HepG2 (cell line): Measurements from ENCODE around the gene MFN2. TPM values are rescaled to one million over a fixed set of nuclear protein-coding genes. Genes with fewer than 3 reads are reported as not detected.

Source experiments
- ATAC-seq: fragments of 200-7000 bp; cut with Tn5 transposase; 3 replicates; pipeline ENCODE4 v1.9.1; 2020; ENCODE audit warnings: mild to moderate bottlenecking, moderate library complexity
- BruUV-seq: library from RNA; stranded (reverse); fragments of 400-500 nt; replicated peaks from 2 replicates; lab custom pipeline; 2021; lab: Mats Ljungman, UMichigan
- CTCF ChIA-PET: fragments of 300-600 bp; formaldehyde crosslinking; extraction: SDS; loops from one replicate; lab custom pipeline; 2021; ENCODE audit warnings: low total read pairs, inconsistent platforms, low intra/inter-chr PET ratio; lab: Yijun Ruan, JAX
- POLR2A ChIA-PET: fragments of 350-600 bp; sonication (Branson Sonifier 250); formaldehyde crosslinking; loops from one replicate; lab custom pipeline; 2020; ENCODE audit warnings: antibody characterized with exemption, inconsistent platforms; lab: Yijun Ruan, JAX
- DNase-seq: peaks from one replicate; pipeline ENCODE4 v3.0.0-alpha.2; 2015; ENCODE audit warnings: low spot score
- FAIRE-seq: peaks from 3 replicates; lab custom pipeline; 2011; peaks lifted over from hg19 to GRCh38; lab: Jason Lieb, UNC
- H2AFZ ChIP-seq: one replicate; pipeline ENCODE4 v1.6.1; 2011; ENCODE audit warnings: low read length, inconsistent platforms
- H3K27ac ChIP-seq: fragments of 300-600 bp; 3 replicates; pipeline ENCODE4 v1.8.0; 2011; ENCODE audit warnings: mixed run types, mild to moderate bottlenecking, mixed read lengths, low read length, inconsistent platforms; ENCODE audit not compliant: insufficient read depth; ENCODE audit errors: extremely low read length
- H3K27me3 ChIP-seq, 2 experiments: fragments of 200-600 bp in 1 of 2; 2 replicates in 1 of 2; 3 replicates in 1 of 2; pipeline versions ENCODE4 v1.6.0 to v1.8.0; 2011; ENCODE audit warnings: low read length in 2 of 2, mild to moderate bottlenecking in 2 of 2, moderate library complexity in 2 of 2, inconsistent platforms in 1 of 2; ENCODE audit not compliant: insufficient read depth in 2 of 2, control insufficient read depth in 1 of 2
- H3K36me3 ChIP-seq, 2 experiments: fragments of 200-600 bp in 1 of 2; replicated peaks in 1 of 2; 2 replicates in 1 of 2; 3 replicates in 1 of 2; pipeline versions ENCODE4 v1.5.1 to v1.8.0; 2011; ENCODE audit warnings: low read length in 2 of 2, inconsistent platforms in 1 of 2; ENCODE audit not compliant: insufficient read depth in 2 of 2, control insufficient read depth in 1 of 2
- H3K4me1 ChIP-seq: 2 replicates; pipeline ENCODE4 v1.5.1; 2012; ENCODE audit warnings: low read length, inconsistent platforms; ENCODE audit not compliant: insufficient read depth
- H3K4me2 ChIP-seq: 2 replicates; pipeline ENCODE4 v1.6.0; 2011; ENCODE audit warnings: low read depth, low read length, inconsistent platforms
- H3K4me3 ChIP-seq, 3 experiments: fragments of 200-600 bp in 1 of 3; sonication (generic), shearing (Covaris generic) in 1 of 3; replicated peaks in 1 of 3; 2 replicates each; pipeline ENCODE4 v1.5.1; 2011 to 2016; ENCODE audit warnings: low read length in 3 of 3, inconsistent platforms in 2 of 3, low read depth in 2 of 3, mild to moderate bottlenecking in 2 of 3, control low read depth in 1 of 3, mixed read lengths in 1 of 3; ENCODE audit not compliant: insufficient read depth in 1 of 3
- H3K79me2 ChIP-seq: one replicate; pipeline ENCODE4 v1.6.1; 2011; ENCODE audit warnings: low read length, inconsistent platforms; ENCODE audit not compliant: insufficient read depth
- H3K9ac ChIP-seq: 2 replicates; pipeline ENCODE4 v1.6.0; 2011; ENCODE audit warnings: mild to moderate bottlenecking, low read depth, low read length, inconsistent platforms; ENCODE audit not compliant: insufficient read depth
- H3K9me3 ChIP-seq: 2 replicates; pipeline ENCODE4 v1.5.1; 2012; ENCODE audit warnings: mild to moderate bottlenecking, low read length
- H4K20me1 ChIP-seq: 2 replicates; pipeline ENCODE4 v1.6.0; 2011; ENCODE audit warnings: inconsistent platforms, mild to moderate bottlenecking, low read length, moderate library complexity; ENCODE audit not compliant: insufficient read depth
- CBX5 ChIP-seq: sonication (generic); formaldehyde crosslinking; IDR thresholded peaks from 2 replicates; pipeline ENCODE4 v1.4.0; 2020; ENCODE audit warnings: missing genetic modification reagents, borderline replicate concordance
- CCAR2 ChIP-seq: fragments of 200-400 bp; formaldehyde crosslinking; optimal IDR thresholded peaks from 2 replicates; pipeline ENCODE3; 2018; ENCODE audit warnings: low read depth, mild to moderate bottlenecking, low read length, moderate library complexity
- FOXC1 ChIP-seq: sonication (generic); formaldehyde crosslinking; IDR thresholded peaks from 2 replicates; pipeline ENCODE4 v1.8.0; 2022; ENCODE audit warnings: mild to moderate bottlenecking, missing genetic modification reagents, borderline replicate concordance
- KDM5B ChIP-seq: sonication (generic); formaldehyde crosslinking; IDR thresholded peaks from 2 replicates; pipeline ENCODE4 v1.4.0; 2020; ENCODE audit warnings: missing genetic modification reagents, mild to moderate bottlenecking, borderline replicate concordance
- MAFK ChIP-seq, 2 experiments: IDR thresholded peaks in 1 of 2; conservative IDR thresholded peaks in 1 of 2; 2 replicates each; pipeline ENCODE4 v1.6.1; 2011; ENCODE audit warnings: improper control_type of control experiment in 2 of 2, low read length in 2 of 2
- MIER2 ChIP-seq: IDR thresholded peaks from 2 replicates; pipeline ENCODE4 v1.6.1; 2016; ENCODE audit warnings: missing biosample characterization, missing genetic modification reagents
- MTF1 ChIP-seq: sonication (generic); formaldehyde crosslinking; IDR thresholded peaks from 2 replicates; pipeline ENCODE4 v1.5.0; 2020; ENCODE audit warnings: missing genetic modification reagents
- NCOA2 ChIP-seq: sonication (generic); formaldehyde crosslinking; IDR thresholded peaks from 2 replicates; pipeline ENCODE4 v1.8.0; 2022; ENCODE audit warnings: inconsistent platforms
- PCBP2 ChIP-seq: fragments of 200-400 bp; formaldehyde crosslinking; optimal IDR thresholded peaks from 2 replicates; pipeline ENCODE3; 2018; ENCODE audit warnings: low read length, low read depth; ENCODE audit not compliant: poor library complexity, severe bottlenecking
- PPARG ChIP-seq: conservative IDR thresholded peaks from 2 replicates; pipeline ENCODE4 v1.6.1; 2016; ENCODE audit warnings: missing biosample characterization, missing genetic modification reagents
- SALL1 ChIP-seq: sonication (generic); formaldehyde crosslinking; IDR thresholded peaks from 2 replicates; pipeline ENCODE4 v1.8.0; 2022; ENCODE audit warnings: mild to moderate bottlenecking, missing genetic modification reagents
- SAP130 ChIP-seq: IDR thresholded peaks from 2 replicates; pipeline ENCODE4 v1.6.1; 2016; ENCODE audit warnings: low read depth
- SP2 ChIP-seq: sonication (generic); formaldehyde crosslinking; IDR thresholded peaks from 2 replicates; pipeline ENCODE4 v1.5.1; 2020; ENCODE audit warnings: mild to moderate bottlenecking, missing genetic modification reagents
- STAT5B ChIP-seq: sonication (generic); formaldehyde crosslinking; IDR thresholded peaks from 2 replicates; pipeline ENCODE4 v1.4.0; 2020; ENCODE audit warnings: missing genetic modification reagents
- ZBTB7B ChIP-seq: sonication (generic); formaldehyde crosslinking; IDR thresholded peaks from 2 replicates; pipeline ENCODE4 v1.4.0; 2020; ENCODE audit warnings: missing genetic modification reagents
- ZFAT ChIP-seq: sonication (generic); formaldehyde crosslinking; conservative IDR thresholded peaks from 2 replicates; pipeline ENCODE4 v1.8.1; 2023; ENCODE audit warnings: missing genetic modification reagents, inconsistent platforms
- ZFP62 ChIP-seq: sonication (generic); formaldehyde crosslinking; IDR thresholded peaks from 2 replicates; pipeline ENCODE4 v1.4.0; 2020; ENCODE audit warnings: missing genetic modification reagents
- ZNF121 ChIP-seq: sonication (generic); formaldehyde crosslinking; IDR thresholded peaks from 2 replicates; pipeline ENCODE4 v1.5.0; 2020; ENCODE audit warnings: mild to moderate bottlenecking, missing genetic modification reagents
- ZNF251 ChIP-seq: sonication (generic); formaldehyde crosslinking; IDR thresholded peaks from 2 replicates; pipeline ENCODE4 v1.9.0; 2021; ENCODE audit warnings: mild to moderate bottlenecking, missing genetic modification reagents
- ZNF333 ChIP-seq: sonication (generic); formaldehyde crosslinking; IDR thresholded peaks from 2 replicates; pipeline ENCODE4 v1.4.0; 2020; ENCODE audit warnings: mild to moderate bottlenecking, missing genetic modification reagents, borderline replicate concordance
- ZNF558 ChIP-seq: sonication (generic); formaldehyde crosslinking; IDR thresholded peaks from 2 replicates; pipeline ENCODE4 v1.9.0; 2022; ENCODE audit warnings: mild to moderate bottlenecking, missing genetic modification reagents, borderline replicate concordance
- ZSCAN30 ChIP-seq: sonication (generic); formaldehyde crosslinking; IDR thresholded peaks from 2 replicates; pipeline ENCODE4 v1.5.0; 2020; ENCODE audit warnings: mild to moderate bottlenecking, missing genetic modification reagents
- WGBS: methylation state at CpG from one replicate; pipeline ENCODE4 v1.1.6; 2017; ENCODE audit warnings: low lambda C conversion rate; 5-methylcytosine and 5-hydroxymethylcytosine counted together
- in situ Hi-C: cut with HindIII; loops from 2 replicates; pipeline ENCODE4 v1.10.0; 2017; ENCODE audit warnings: low pct_unique_long_range_greater_than_20kb; ENCODE audit not compliant: extremely low pct_ligation_motif_present
- intact Hi-C: fragments of 100-400 bp; cut with micrococcal nuclease; formaldehyde crosslinking; loops from one replicate; pipeline ENCODE4 v1.10.0; 2022; ENCODE audit not compliant: unreplicated experiment
- polyA plus RNA-seq, 8 experiments: library from polyadenylated mRNA; depleted of rRNA in 3 of 8; stranded (reverse) in 7 of 8; unstranded in 1 of 8; fragments of >200 nt; fragmentation: Illumina TruSeq in 4 of 8; extraction: Trizol in 4 of 8; gene quantifications; 2 replicates each; pipeline versions ENCODE4 v1.2.1 to v1.2.3, GENCODE V29; 2011 to 2016; ENCODE audit warnings: low read depth in 4 of 8, missing spikeins in 1 of 8, mixed read lengths in 1 of 8; ENCODE audit not compliant: insufficient read depth in 1 of 8
- total RNA-seq, 5 experiments: library from RNA; depleted of rRNA; stranded (reverse); fragments of >200 nt; fragmentation: Illumina TruSeq; extraction: Trizol; gene quantifications; 2 replicates each; pipeline ENCODE4 v1.2.3, GENCODE V29; 2016; ENCODE audit warnings: low read depth in 1 of 5
- TF ChIP-seq, protein P1 (sequence below): sonication (generic); formaldehyde crosslinking; IDR thresholded peaks from 2 replicates; pipeline ENCODE4 v1.4.0; 2020; ENCODE audit warnings: missing genetic modification reagents
- TF ChIP-seq, protein P2 (sequence below): sonication (generic); formaldehyde crosslinking; IDR thresholded peaks from 2 replicates; pipeline ENCODE4 v1.5.0; 2020; ENCODE audit warnings: mild to moderate bottlenecking, missing genetic modification reagents

The MFN2 gene
- total and polyA plus RNA-seq, 2 of the 13 experiments (the other 11 are each of a cell fraction or from before 2014, with no cell fraction given) = 38.7 to 60.9 TPM

GRCh38 chr1:11961230-11961629, 19.0 kb upstream of the MFN2 start:
- WGBS = 31% methylated on average over 4 of the region's 4 CpGs
- Histone ChIP-seq H3K27me3 (no peaks in the 10 kb centered on the region), H3K9ac (no peak overlapping the region), H3K4me3 (no peak overlapping the region), H2AFZ (no peak overlapping the region), H3K36me3 (peaks cover 32 to 69% of the 10 kb centered on the region in 2 experiments), H3K4me1 (peaks cover 20% of the 10 kb centered on the region), H3K27ac (peak overlapping the region; percentile 44), H3K9me3 (no peaks in the 10 kb centered on the region), H3K4me2 (0 out of 2 replicates have a peak overlapping the region, but pooled peaks have one; percentile 9), H4K20me1 (no peaks in the 10 kb centered on the region), H3K79me2 (no peaks in the 10 kb centered on the region)
- no TSS peak for BruUV-seq
- no peak for FAIRE-seq
- DNase-seq = peak; percentile 42
- in situ Hi-C loops (loop anchor here (5.0 to 10.0 kb wide), 2 partner anchors 49 to 126 kb away; no protein-coding TSS in a partner anchor), intact Hi-C loops (no loop called here)
- peak; percentile 24; the same call in 1 of the 3 replicates for ATAC-seq
- ChIA-PET POLR2A (interaction anchor here (0.8 to 1.9 kb wide), 4 partner anchors 19 to 53 kb away, joined by 3 to 6 read pairs (median 3); partner anchors contain the start of gene PLOD1), CTCF (no interaction called here)
- no peak for TF ChIP-seq MTF1 (CRISPR knock-in tag)
- TF ChIP-seq, protein P1, sequence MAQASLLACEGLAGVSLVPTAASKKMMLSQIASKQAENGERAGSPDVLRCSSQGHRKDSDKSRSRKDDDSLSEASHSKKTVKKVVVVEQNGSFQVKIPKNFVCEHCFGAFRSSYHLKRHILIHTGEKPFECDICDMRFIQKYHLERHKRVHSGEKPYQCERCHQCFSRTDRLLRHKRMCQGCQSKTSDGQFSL = no peak
- no peak for TF ChIP-seq MAFK (conservative IDR thresholded peaks at IDR 0.05 in 1 of 2, IDR thresholded peaks at IDR 0.05 in 1 of 2; ENCODE audit: low read length in 2 of 2)
- TF ChIP-seq ZFAT = no peak
- TF ChIP-seq SAP130 = peak; percentile 46; the same call in 1 of the 2 replicates
- no peak for TF ChIP-seq ZNF121 (CRISPR knock-in tag)
- no peak for TF ChIP-seq KDM5B (CRISPR knock-in tag)
- no peak for TF ChIP-seq ZNF333
- TF ChIP-seq, protein P2, sequence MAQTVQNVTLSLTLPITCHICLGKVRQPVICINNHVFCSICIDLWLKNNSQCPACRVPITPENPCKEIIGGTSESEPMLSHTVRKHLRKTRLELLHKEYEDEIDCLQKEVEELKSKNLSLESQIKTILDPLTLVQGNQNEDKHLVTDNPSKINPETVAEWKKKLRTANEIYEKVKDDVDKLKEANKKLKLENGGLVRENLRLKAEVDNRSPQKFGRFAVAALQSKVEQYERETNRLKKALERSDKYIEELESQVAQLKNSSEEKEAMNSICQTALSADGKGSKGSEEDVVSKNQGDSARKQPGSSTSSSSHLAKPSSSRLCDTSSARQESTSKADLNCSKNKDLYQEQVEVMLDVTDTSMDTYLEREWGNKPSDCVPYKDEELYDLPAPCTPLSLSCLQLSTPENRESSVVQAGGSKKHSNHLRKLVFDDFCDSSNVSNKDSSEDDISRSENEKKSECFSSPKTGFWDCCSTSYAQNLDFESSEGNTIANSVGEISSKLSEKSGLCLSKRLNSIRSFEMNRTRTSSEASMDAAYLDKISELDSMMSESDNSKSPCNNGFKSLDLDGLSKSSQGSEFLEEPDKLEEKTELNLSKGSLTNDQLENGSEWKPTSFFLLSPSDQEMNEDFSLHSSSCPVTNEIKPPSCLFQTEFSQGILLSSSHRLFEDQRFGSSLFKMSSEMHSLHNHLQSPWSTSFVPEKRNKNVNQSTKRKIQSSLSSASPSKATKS (CRISPR knock-in tag) = no peak
- no peak for TF ChIP-seq MIER2
- TF ChIP-seq ZFP62 (CRISPR knock-in tag) = no peak
- no peak for TF ChIP-seq NCOA2 (CRISPR knock-in tag)
- no peak for TF ChIP-seq PCBP2
- TF ChIP-seq CBX5 (CRISPR knock-in tag) = no peak
- no peak for TF ChIP-seq ZBTB7B (CRISPR knock-in tag)
- no peak for TF ChIP-seq ZNF558
- TF ChIP-seq CCAR2 = no peak
- TF ChIP-seq ZSCAN30 = no peak
- 0 out of 2 replicates have a peak, but pooled peaks have one; percentile 23 for TF ChIP-seq PPARG (CRISPR knock-in tag)
- no peak for TF ChIP-seq FOXC1 (CRISPR knock-in tag)
- peak; percentile 33 for TF ChIP-seq SALL1 (CRISPR knock-in tag)
- TF ChIP-seq ZNF251 (CRISPR knock-in tag) = no peak
- no peak for TF ChIP-seq STAT5B (CRISPR knock-in tag)
- TF ChIP-seq SP2 (CRISPR knock-in tag) = no peak
